HG02642 (cell line): Measurements from ENCODE around the gene ANKRD7.
A peak's percentile ranks its signal among the peaks of the same experiment; 100 is the strongest.
"Not testable (repeated sequence)": the region's sequence is repeated elsewhere in the genome, so short reads cannot be mapped to it uniquely, and the experiment has no call there.

ENCODE experiments used
- ATAC-seq: cut with Tn5 transposase; IDR thresholded peaks from one replicate; pipeline ENCODE4 v1.9.1; 2021; ENCODE audit warnings: mild to moderate bottlenecking; ENCODE audit not compliant: unreplicated experiment, poor library complexity

ANKRD7 gene

GRCh38 chr7:118232837-118233236, 8.3 kb downstream of the ANKRD7 start:
- ATAC-seq: no peak

- ATAC-seq: no peak
Measured at GRCh38 chr7:118233799-118234198, 9.3 kb downstream of the ANKRD7 start.

- ATAC-seq: no peak
Measured at GRCh38 chr7:118239014-118239413, 14.5 kb downstream of the ANKRD7 start.

GRCh38 chr7:118240320-118240719, 15.8 kb downstream of the ANKRD7 start:
- ATAC-seq: not testable (repeated sequence)

- no peak for ATAC-seq
Measured at GRCh38 chr7:118243695-118244094, 19.2 kb downstream of the ANKRD7 start.

- ATAC-seq: peak; percentile 68
Measured at GRCh38 chr7:118245267-118246040, 20.9 kb downstream of the ANKRD7 start.

- no peak for ATAC-seq
Measured at GRCh38 chr7:118250860-118251494, 26.5 kb downstream of the ANKRD7 start.

GRCh38 chr7:118252087-118252486, 27.6 kb downstream of the ANKRD7 start:
- no peak for ATAC-seq

GRCh38 chr7:118259115-118259514, 34.6 kb downstream of the ANKRD7 start:
- ATAC-seq: no peak

- ATAC-seq: no peak
Measured at GRCh38 chr7:118264836-118265235, 40.3 kb downstream of the ANKRD7 start.

- ATAC-seq: no peak
Measured at GRCh38 chr7:118280319-118281012, 56.0 kb downstream of the ANKRD7 start.

GRCh38 chr7:118281196-118281595, 56.7 kb downstream of the ANKRD7 start:
- no peak for ATAC-seq

- ATAC-seq: no peak
Measured at GRCh38 chr7:118285358-118285757, 60.9 kb downstream of the ANKRD7 start.

GRCh38 chr7:118286131-118286530, 61.6 kb downstream of the ANKRD7 start:
- no peak for ATAC-seq

GRCh38 chr7:118288098-118288497, 63.6 kb downstream of the ANKRD7 start:
- ATAC-seq: peak; percentile 84

- no peak for ATAC-seq
Measured at GRCh38 chr7:118289476-118289875, 65.0 kb downstream of the ANKRD7 start.
